ENCODE results near the gene SAPCD2.
"Not testable (repeated sequence)": the region's sequence is repeated elsewhere in the genome, so short reads cannot be mapped to it uniquely, and the experiment has no call there.

The SAPCD2 gene

DNA sequence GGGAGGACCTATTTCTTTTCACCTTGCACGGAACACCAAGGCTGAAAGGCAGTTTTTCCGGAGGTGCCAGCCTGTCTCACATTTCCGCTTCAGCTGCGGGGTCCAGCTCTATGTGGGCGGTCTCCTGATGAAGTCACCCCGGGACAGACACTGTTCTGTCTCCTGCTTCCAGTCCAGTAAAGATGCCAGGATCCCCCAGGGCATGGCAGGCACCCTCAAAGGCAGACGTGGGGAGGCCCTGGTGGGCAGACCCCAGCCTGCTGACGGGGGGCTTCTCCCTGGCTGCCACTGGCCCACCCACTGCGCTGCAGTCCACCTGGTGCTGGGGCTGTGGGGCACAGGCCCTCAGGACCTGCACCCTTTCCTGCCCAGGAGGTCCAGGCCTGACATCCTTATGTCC lies 7.6 kb downstream of the SAPCD2 start:
- DNase-seq, result not testable (repeated sequence)

DNA sequence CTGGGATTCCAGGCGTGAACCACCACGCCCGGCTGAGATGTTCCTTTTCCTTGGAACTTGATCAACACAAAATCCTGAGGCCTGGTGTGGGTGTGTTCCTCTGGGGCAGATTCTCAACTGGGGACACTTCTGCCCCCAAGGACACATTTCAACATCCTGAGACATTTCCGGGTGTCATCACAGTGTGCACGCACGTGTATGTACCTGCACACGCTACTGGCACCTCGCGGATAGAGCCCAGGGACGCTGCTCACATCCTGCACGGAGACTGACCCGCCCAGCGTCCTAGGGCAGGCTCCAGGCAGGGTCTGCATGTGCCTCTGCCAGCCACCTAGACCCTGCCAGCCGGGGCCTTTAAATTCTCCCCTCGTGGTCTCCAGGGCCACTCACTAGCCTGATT lies 8.0 kb downstream of the SAPCD2 start:
- DNase-seq, result no peak

DNA sequence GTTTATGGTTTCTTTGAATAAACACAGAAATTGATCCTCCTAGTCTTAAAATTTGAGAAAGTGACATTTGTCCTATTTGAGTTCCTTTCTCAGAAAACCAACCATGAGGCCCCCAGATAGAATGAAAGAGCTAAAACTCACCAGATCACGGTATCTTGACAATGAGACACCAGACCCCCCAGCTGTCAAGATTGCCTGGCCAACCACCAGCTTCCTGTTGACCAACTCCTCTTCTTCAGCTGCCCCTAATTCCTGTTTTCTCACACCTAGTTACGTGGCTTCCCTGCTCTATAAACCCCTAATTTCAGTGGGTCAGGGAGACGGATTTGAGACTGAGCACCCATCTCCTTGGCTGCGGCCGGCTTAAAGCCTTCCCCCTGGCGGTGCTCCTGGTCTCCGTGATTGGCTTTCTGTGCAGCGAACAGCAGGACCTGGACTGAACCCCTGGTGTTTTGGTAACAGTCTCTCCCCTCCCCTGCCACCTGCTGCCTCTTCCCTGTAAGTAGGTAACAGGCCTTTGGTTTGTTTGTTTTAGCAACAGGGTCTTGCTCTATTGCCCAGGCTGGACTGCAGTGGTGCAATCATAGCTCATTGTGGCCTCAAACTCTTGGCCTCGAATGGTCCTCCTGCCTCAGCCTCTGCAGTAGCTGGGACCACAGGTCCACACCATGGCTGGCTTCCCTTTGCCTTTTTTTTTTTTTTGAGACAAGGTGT lies 11.7 kb downstream of the SAPCD2 start:
- DNase-seq, result no peak

DNA sequence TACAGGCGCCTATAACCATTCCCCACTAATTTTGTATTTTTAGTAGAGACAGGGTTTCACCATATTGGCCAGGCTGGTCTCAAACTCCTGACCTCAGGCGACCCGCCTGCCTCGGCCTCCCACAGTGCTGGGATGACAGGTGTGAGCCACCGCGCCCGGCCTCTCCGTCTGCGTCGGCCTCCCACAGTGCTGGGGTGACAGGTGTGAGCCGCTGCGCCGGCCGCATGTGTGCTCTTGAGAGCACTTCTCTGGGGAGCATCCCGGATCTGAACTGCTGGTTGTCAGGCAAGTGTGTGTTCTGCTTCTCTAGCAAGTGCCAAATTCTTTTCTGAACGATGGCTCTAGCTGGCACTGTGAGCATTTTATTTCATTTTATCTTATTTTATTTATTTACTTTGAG lies 12.8 kb downstream of the SAPCD2 start:
- no peak for DNase-seq

DNA sequence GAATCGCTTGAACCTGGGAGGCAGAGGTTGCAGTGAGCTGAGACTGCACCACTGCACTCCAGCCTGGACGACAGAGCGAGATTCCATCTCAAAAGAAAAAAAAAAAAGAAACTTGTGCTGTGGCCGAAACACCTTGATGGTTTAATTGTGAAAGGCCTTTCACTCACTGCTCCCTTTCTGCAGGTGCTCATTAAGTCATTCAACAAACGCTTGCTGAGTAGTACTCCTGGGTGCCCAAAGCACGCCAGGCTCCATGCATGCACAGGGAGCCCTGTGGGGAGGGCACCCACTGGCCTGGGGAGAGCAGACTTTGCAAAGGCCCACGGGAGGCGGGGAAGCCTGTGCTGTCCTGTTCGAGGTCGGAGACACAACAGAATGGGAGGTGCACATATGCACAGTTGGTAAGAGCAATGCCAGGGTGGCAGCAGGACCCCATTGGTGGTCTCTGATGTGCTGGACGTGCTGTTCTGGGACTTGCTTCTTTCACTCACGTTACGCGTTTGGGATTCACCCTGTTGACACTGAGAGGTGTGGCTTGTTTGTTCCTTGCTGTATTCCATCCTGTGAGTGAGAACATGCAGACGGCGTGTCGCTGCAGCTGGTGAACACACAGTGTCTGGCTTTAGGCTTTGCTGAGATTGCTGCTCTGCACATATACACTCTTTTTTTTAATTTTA lies 13.5 kb downstream of the SAPCD2 start:
- no peak for DNase-seq

DNA sequence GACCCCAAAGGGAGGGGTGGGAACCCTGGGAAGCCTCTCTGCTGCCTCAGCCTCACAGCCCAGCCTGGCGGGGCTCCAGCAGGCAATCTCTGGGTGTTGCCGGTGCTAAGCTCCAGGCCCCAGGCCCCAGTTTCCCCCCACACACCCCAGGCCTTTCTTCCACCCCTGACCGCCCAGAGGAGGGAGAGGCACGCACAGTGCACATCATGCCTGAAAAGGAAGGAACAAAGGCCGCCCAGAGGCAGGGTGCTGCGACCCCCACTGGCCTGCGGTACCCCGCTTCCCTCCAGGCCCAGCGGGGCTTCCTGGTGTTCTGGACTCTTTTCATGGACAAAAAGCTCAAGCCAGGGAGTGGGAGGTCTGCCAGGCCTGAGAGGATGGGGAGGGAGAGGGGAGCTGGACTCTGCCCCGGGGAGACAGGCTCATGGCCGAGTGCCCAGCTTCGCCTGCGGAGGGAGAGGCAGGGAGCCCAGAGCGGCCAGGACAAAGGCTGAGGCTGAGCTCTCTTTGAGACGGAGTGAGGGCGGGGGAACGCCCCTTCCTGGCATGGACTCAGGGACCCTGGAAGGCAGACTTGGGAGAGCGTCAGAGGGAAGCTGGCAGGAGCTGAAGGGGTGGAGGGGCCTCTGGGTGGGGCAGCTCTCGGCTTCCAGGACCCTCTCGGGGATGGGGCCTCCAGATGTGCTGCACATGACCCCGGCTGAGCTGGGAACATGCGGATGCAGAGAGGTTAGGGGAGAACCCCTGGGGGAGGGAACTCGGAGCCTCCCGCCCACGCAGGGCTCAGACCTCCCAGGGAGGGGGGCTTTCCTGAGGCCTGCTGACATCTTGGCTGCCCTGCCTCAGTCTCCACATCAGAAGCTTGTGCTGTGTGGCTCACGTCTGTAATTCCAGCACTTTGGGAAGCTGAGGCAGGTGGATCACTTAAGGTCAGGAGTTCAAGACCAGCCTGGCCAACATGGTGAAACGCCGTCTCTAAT lies 14.7 kb downstream of the SAPCD2 start:
- DNase-seq, result peak; percentile 33

DNA sequence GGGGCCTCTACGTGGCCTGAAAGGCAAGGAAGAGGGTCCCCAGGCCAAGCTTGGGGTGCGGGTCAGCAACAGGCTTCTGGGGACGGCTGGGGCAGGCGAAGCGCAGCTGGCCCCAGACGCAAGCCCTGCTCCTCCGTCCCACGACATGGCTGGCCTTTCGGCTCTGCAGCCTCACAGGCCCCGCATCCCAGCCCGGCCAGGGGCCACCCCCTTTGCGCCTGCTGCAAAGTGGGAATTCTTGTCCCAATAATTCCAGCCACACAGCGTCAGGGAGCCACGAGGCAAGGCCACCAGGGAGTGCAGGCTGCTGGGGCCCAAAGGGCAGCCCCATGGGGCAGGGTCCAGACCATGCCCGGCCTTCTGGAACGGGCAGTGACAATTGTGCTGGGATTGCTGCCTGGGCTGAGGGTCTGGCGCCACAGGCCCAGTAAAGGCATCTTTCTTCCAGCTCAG lies 15.4 kb downstream of the SAPCD2 start:
- DNase-seq, result no peak

DNA sequence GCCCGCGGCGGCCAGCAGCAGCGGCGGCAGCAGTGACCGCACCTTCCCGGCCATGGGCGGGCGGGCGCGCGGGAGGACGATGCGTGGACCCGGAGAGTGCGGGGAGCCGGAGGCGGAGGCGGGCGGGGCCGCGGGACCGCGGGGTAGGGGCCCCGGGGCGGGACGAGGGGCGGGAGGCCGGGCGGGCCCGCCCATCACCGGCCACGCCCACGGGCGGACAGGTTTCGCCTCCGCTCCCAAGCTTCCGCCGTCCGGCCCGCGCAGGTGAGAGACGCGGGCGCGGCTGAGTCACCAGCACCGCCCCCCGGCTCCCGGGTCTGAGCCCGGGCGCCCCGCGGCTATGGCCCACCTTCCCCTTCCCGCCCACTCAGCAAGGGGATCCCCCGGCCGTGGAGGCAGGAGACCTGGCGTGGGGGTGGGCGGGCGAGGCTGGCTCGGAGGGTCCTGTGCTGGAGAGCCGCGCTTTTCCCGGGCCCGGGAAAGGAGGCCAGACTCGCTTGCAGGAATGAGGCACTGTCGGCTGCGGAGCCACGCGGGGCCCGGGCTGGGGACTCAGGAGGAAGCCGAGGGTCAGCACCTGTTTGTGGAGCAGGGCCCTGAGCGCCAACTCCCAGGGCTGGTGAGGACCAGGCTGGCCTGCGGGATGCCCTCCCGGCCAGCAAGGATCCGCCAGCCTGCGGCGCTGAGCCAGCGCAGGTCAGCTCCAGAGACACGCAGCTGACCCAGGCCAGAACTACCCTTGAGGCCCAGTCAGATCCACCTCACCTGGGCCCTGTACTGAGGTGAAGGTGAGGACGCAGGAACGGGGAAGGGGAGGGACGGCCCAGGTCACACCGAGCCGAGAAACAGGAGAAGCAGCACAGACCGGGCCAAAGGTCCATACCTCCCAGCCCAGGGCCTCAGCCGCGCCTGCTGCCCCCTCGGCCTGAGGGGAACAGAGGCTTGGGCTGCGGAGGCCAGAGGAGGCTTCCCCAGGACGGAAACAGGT lies 16.1 kb downstream of the SAPCD2 start, which contains the start of gene ENTPD2:
Gene ENTPD2, minus strand, starts transcription at position 118 of the 988 bp plus-strand sequence. Its CDS starts 64 bp downstream, at position 54.
- DNase-seq, result no peak

DNA sequence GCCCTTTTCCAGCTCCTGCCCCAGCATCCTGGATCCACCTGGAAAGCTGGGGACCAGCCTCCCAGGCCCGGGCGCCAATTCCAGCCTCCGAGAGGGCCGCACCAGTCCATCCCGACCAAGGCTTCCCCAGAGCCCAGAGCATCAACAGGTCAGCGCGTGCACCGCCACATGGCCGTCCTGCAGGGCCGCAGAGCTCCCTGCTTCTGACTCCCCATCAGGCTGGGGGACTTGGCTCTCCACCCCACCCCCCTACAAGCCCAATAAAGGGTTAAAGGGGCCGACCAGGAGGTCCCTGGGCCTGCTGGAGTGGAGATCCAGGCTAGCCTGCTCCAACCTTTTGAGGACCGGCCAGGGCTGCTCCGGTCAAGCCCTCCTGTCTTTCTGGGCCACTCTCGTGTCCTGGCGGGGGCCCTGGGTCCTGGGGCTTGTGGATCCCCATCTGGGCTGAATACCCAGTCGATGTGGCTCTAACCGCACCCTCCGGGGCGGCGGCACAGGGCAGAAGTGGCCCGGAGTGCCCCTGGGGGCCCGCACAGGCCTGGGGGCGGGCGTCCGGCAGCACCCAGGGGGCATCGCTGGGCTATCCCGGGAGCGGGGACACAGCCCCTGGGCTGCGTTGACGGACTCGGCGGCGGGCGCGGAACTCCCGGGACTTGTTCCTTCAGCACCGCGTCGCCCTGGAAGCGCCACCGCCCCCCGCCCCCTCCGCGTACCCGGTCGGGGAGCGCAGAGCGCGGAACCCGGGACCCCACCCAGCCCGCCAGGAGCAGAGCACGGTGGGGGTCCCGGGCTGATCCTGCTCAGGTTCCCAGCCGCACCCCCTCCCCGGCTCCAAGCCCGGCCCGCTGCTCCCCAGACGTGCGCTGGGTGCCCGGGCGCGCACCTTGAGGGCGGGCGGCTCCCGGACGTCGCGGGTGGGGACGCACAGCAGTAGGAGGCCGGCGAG lies 17.1 kb downstream of the SAPCD2 start:
- no peak for DNase-seq

DNA sequence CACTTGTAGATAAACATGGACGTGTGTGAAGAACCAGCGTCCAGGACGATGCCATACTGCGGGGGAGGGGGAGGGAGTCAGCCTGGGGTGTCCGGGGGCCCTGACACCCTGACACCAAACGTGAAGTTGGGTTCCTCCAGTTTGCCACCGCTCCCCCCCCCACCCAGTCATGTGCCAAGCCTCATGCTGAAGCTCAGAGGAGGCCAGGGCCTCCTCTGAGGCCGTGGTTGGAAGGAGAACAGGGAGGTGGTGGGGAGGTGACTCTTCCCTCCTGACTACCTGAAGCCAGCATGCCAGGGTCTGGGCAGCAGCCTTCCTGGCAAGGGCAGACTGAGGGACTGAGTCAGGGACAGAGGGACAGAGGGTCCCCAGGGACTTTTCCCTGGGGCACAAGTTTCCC lies 18.1 kb downstream of the SAPCD2 start:
- no peak for DNase-seq

DNA sequence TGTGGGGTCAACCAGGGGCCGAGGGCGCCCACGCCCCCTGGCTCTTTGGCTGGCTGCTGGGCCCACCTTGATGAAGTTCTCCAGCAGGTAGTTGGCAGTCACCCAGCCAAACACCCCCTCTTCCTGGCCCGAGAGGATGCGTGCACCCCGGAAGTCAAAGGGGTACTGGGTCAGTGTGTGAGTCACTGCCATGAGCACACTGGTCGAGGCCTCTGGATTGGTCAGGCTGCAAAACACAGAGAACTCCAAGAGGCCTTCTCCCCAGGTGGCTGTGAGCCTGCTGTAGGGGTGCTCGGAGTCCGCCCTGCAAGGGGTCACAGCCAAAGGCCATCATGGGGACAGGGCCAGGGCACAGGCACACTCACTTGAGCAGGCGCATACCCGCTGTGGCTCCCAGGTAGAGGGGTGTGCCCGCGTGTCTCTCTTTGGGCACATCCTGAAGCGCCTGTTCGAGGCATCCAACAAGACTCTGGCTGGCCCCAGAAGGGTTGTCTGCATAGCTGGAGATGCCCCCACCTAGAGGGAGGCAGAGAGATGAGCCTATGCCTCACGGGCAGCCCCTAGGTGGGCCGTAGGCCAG lies 19.1 kb downstream of the SAPCD2 start:
- DNase-seq, result no peak

DNA sequence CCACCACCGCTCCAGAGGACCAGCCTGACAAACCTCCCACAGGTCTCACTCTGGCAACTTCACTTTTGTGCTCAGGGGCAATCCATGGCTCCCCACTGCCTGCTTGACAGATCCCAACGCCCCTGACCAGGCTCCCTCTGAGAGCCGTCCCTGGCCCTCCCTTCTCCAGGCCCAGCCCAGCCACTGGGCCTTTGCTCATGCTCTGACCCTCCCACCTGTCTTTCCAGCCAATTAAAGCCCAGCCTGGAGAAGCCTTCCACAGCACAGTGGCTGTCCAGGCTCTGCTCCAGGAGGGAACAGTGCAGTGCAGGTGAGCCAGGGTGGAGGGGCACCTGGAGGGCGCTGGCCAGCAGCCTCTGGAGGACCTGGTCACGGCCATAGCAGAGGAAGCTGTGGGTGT lies 19.8 kb downstream of the SAPCD2 start:
- no peak for DNase-seq

DNA sequence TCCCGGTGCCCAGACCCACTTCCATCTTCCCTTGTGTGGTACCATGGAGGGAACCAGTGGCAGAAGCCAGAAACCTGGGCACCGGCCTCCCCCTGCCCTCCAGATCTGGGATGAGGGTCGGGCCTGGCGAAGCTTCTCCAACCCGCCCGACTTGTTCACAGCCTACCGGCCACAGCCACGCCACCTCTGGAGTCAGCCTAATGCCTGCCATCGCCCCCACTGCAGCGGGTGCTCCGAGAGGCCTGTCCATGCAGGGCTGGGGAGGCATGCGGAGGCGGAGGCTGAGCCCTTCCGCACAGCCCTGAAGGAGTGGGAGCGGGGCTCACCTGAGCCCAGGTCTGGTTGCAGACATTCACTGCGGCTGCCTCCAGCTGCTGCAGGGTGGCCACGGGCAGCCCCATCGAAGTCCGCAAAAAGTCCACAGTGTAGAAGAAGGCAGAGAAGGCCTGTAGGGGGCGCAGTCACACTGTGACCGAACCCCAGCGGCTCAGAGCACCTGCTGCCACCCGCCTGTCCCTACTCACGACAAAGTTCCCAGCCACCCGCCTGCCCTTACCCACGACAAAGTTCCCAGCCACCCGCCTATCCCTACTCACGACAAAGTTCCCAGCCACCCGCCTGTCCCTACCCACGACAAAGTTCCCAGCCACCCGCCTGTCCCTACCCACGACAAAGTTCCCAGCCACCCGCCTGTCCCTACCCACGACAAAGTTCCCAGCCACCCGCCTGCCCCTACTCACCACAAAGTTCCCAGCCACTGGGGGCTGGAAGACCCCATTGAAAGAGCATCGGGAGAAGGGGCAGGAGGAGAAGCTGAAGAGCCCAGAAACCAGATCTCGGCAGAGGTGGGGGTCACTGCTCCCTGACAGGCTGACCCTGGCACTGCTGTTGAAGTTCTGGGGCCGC lies 20.6 kb downstream of the SAPCD2 start:
- no peak for DNase-seq

DNA sequence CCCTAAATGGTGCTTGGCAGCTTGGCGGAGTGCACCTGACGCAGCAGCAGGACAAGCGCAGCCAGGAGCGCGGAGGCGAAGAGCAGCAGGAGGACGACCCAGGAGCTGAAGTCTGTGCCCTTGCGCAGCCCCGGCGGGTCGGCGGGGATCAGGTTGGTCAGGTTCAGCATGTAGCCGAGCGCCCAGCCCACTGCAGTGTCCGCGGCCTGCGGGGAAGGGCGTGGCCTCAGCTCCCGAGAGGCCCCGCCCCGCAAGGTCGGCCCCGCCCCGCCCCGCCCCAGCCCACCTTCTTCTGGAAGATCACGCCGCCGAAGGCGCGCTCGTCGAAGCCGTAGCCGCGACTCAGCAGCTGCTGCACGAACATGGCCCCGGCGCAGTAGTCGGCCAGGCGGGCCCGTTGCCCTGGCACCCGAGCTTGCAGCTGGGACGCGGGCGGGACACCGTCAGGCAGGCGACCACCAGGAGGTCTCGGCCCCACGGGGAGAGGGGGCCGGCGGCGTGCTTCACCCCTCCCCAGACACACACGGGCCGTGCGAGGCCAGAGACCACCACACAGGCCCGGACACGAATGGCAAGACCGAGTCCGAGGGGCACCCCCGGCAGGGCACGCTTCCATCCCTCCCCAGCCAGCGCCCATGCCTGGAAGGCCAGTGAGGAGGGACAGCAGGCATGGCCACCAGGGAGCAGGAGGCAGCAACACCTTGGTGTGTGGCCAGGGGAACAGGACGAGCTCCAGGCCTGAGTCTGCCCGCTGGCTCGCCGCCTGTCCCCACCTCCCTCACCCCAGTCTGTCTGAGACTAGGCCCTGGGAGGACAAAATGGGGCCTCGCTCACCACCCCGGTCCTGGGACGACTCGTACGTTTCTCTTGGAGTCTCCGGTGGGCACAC lies 21.5 kb downstream of the SAPCD2 start:
- no peak for DNase-seq

DNA sequence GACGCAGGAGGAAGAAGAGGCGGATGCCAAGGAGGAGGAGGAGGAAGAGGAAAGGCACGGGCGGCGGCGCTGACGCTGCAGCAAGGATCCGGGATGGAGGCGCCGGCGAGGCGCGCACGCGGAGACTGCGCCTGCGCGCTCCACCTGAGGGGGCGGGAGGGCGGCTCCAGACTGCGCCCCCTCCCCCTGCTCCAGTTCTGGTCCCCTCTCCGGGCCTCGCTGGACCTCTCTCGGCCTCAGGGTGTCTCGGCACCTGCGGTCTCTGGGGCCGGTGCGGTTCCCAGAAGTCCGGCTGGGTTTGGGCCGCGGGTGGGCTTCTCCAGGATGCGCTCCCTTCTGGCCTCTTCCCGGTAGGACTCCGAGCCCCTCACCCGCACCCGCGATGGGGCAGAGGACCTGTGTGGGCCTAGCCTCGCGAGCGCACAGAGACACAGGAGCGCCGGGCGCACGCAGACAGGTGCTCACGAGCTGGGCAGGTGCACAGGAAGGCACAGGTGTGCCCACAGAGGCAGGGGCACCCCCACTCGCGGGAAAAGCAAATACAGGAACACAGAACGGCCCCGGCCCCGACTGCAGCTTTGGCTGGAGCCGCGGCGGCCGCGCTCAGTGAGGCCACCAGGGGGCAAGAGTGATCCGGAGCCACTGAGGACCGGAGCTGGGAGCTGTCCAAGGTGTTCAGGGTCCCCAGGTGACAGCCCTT lies 24.1 kb downstream of the SAPCD2 start, which contains the start of gene NPDC1:
Gene NPDC1, minus strand, starts transcription at position 90 of the 700 bp plus-strand sequence. CDS start 188 bp downstream, outside the sequence.
- peak; percentile 54 for DNase-seq

DNA sequence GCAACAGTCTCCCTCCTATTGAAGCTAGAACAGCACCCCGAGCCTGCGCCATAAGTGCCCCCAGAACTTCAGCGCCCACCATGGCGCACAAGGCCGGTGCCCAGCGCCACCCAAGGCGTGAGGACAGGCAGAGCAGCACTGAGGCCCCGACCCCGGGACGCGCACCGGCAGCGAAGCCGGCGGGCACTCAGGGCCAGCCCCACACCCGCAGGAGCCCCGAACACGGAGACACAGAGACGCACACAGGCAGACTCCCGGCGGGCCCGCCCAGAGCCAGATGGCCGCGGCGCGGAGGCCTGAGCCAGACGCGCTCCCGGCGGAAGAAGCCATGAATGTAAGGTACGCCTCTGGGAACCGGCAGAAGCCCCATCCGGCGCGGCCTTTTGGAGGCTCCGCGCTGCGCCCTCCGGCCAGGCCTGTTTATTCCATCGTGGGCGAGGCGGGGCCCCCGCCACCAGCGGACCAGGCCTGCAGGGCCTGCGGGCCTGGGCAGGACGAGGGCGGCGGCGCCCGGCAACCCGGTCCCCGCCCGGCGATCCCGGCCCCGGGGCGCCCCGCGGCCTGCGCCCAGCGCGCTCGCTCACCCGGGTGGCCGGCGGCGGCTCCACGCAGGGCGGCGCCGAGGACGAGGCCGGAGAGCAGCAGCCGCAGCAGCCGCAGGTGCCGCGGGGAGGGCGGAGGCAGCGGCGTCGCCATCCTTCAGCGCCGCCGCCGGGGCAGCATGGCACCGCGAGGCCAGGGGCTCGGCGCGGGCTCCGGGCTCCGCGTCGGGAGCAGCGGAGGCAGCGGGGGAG lies 24.9 kb downstream of the SAPCD2 start:
- no peak for DNase-seq
